Hepatocyte (in vitro differentiated cells): Measurements from ENCODE around the gene TEAD3. TPM values are rescaled to one million over a fixed set of nuclear protein-coding genes. Genes with fewer than 3 reads are reported as not detected.
"Not testable (repeated sequence)": the region's sequence is repeated elsewhere in the genome, so short reads cannot be mapped to it uniquely, and the experiment has no call there.

ENCODE experiments used
- DNase-seq: peaks from one replicate; pipeline ENCODE4 v3.0.0-alpha.2; 2016; ENCODE audit warnings: low spot score
- H2AFZ ChIP-seq: fragments of 200-600 bp; sonication (generic); 2 replicates; pipeline ENCODE4 v1.6.0; 2016; ENCODE audit warnings: antibody characterized with exemption, mild to moderate bottlenecking
- H3K27ac ChIP-seq: fragments of 200-600 bp; sonication (generic); 2 replicates; pipeline ENCODE4 v1.5.1; 2016; ENCODE audit warnings: mild to moderate bottlenecking
- H3K27me3 ChIP-seq: fragments of 200-600 bp; sonication (generic); 2 replicates; pipeline ENCODE4 v1.6.1; 2016
- H3K36me3 ChIP-seq: fragments of 200-600 bp; sonication (generic); replicated peaks from 2 replicates; pipeline ENCODE4 v1.5.1; 2016; ENCODE audit warnings: low read depth; ENCODE audit not compliant: insufficient read depth
- H3K4me1 ChIP-seq: fragments of 200-600 bp; sonication (generic); 2 replicates; pipeline ENCODE4 v1.5.1; 2016; ENCODE audit warnings: mild to moderate bottlenecking, moderate library complexity; ENCODE audit not compliant: insufficient read depth
- H3K4me2 ChIP-seq: fragments of 200-600 bp; sonication (generic); 2 replicates; pipeline ENCODE4 v1.6.0; 2016
- H3K4me3 ChIP-seq: fragments of 200-600 bp; sonication (generic); 2 replicates; pipeline ENCODE4 v1.5.1; 2016; ENCODE audit warnings: mild to moderate bottlenecking
- H3K79me2 ChIP-seq: fragments of 200-600 bp; sonication (generic); 2 replicates; pipeline ENCODE4 v1.6.0; 2017; ENCODE audit warnings: mild to moderate bottlenecking
- H3K9me2 ChIP-seq: fragments of 200-600 bp; sonication (generic); replicated peaks from 2 replicates; pipeline ENCODE4 v1.6.0; 2017; ENCODE audit warnings: mild to moderate bottlenecking; ENCODE audit not compliant: insufficient read depth
- H3K9me3 ChIP-seq: fragments of 200-600 bp; sonication (generic); 2 replicates; pipeline ENCODE4 v1.5.1; 2016; ENCODE audit warnings: low read depth, mild to moderate bottlenecking
- H4K20me1 ChIP-seq: fragments of 200-600 bp; sonication (generic); 2 replicates; pipeline ENCODE4 v1.6.0; 2016; ENCODE audit warnings: mild to moderate bottlenecking; ENCODE audit not compliant: insufficient read depth, poor library complexity, severe bottlenecking
- CTCF ChIP-seq: fragments of 200-600 bp; sonication (generic); IDR thresholded peaks from 2 replicates; pipeline ENCODE4 v1.5.1; 2016; ENCODE audit warnings: antibody characterized with exemption, mild to moderate bottlenecking; ENCODE audit not compliant: poor library complexity
- EZH2 ChIP-seq: fragments of 200-600 bp; sonication (generic); IDR thresholded peaks from 2 replicates; pipeline ENCODE4 v1.6.1; 2016; ENCODE audit warnings: antibody characterized with exemption, mild to moderate bottlenecking, borderline replicate concordance
- EZH2phosphoT487 ChIP-seq: fragments of 200-600 bp; sonication (generic); IDR thresholded peaks from one replicate; pipeline ENCODE4 v1.6.1; 2018; ENCODE audit warnings: antibody characterized with exemption, mild to moderate bottlenecking, low read depth, moderate library complexity; ENCODE audit not compliant: unreplicated experiment, severe bottlenecking
- WGBS: methylation state at CpG from one replicate; pipeline ENCODE4 v1.1.6; 2016; ENCODE audit warnings: low lambda C conversion rate; ENCODE audit errors: missing lambda C conversion rate; 5-methylcytosine and 5-hydroxymethylcytosine counted together
- polyA plus RNA-seq: library from polyadenylated mRNA; unstranded; fragments of >200 nt; fragmentation: Nextera tagmentation; extraction: Ambion mirVana; gene quantifications from 2 replicates; pipeline ENCODE4 v1.2.1, GENCODE V29; 2016
- total RNA-seq: library from RNA; depleted of rRNA; stranded (reverse); fragments of >200 nt; gene quantifications from 2 replicates; pipeline ENCODE4 v1.2.3, GENCODE V29; 2014

Gene TEAD3
- total and polyA plus RNA-seq, 2 experiments from 2014 or later: 26.3 to 33.0 TPM

GRCh38 chr6:35519313-35520015, 22.6 kb upstream of the TEAD3 start:
- no peak overlapping the region for H2AFZ ChIP-seq
- TF ChIP-seq EZH2 (no peak), EZH2phosphoT487 (no peak), CTCF (no peak)
- no peaks in the 10 kb centered on the region for H3K36me3 ChIP-seq
- H4K20me1 ChIP-seq: no peaks in the 10 kb centered on the region
- H3K79me2 ChIP-seq: no peaks in the 10 kb centered on the region
- no peak overlapping the region for H3K27ac ChIP-seq
- H3K9me2 ChIP-seq: no peaks in the 10 kb centered on the region
- no peaks in the 10 kb centered on the region for H3K9me3 ChIP-seq
- DNase-seq: no peak
- H3K4me2 ChIP-seq: no peak overlapping the region
- no peaks in the 10 kb centered on the region for H3K27me3 ChIP-seq
- no peaks in the 10 kb centered on the region for H3K4me1 ChIP-seq
- H3K4me3 ChIP-seq: no peak overlapping the region
- WGBS: 87% methylated on average over 9 of the region's 9 CpGs

- H3K27ac ChIP-seq: no peak overlapping the region
- H3K27me3 ChIP-seq: no peaks in the 10 kb centered on the region
- H4K20me1 ChIP-seq: no peaks in the 10 kb centered on the region
- no peaks in the 10 kb centered on the region for H3K9me3 ChIP-seq
- H3K4me3 ChIP-seq: no peak overlapping the region
- DNase-seq: no peak
- no peaks in the 10 kb centered on the region for H3K4me1 ChIP-seq
- no peaks in the 10 kb centered on the region for H3K9me2 ChIP-seq
- TF ChIP-seq CTCF (no peak), EZH2phosphoT487 (no peak), EZH2 (no peak)
- H2AFZ ChIP-seq: no peak overlapping the region
- H3K36me3 ChIP-seq: no peaks in the 10 kb centered on the region
- H3K4me2 ChIP-seq: no peak overlapping the region
- no peaks in the 10 kb centered on the region for H3K79me2 ChIP-seq
- 91% methylated on average over 6 of the region's 6 CpGs for WGBS
Measured at GRCh38 chr6:35518566-35519312, 21.9 kb upstream of the TEAD3 start.

- not testable (repeated sequence) for H3K27me3 ChIP-seq, H3K4me1 ChIP-seq, H3K27ac ChIP-seq, H3K4me2 ChIP-seq, H3K9me2 ChIP-seq, H3K4me3 ChIP-seq, H3K79me2 ChIP-seq, H3K36me3 ChIP-seq, DNase-seq, H3K9me3 ChIP-seq, H2AFZ ChIP-seq, H4K20me1 ChIP-seq
- WGBS: 80% methylated on average over 7 of the region's 7 CpGs
Measured at GRCh38 chr6:35517978-35518377, 21.1 kb upstream of the TEAD3 start.

GRCh38 chr6:35516712-35517111, 19.8 kb upstream of the TEAD3 start:
- TF ChIP-seq CTCF (no peak), EZH2 (no peak), EZH2phosphoT487 (no peak)
- H3K36me3 ChIP-seq: no peaks in the 10 kb centered on the region
- WGBS: 81% methylated on average over 6 of the region's 6 CpGs

GRCh38 chr6:35515939-35516338, 19.1 kb upstream of the TEAD3 start:
- H3K36me3 ChIP-seq, DNase-seq, H3K4me2 ChIP-seq, H3K9me3 ChIP-seq, H2AFZ ChIP-seq, H3K4me3 ChIP-seq, H3K9me2 ChIP-seq, H3K4me1 ChIP-seq, H3K27me3 ChIP-seq, H3K79me2 ChIP-seq, H3K27ac ChIP-seq, H4K20me1 ChIP-seq: not testable (repeated sequence)
- WGBS: 86% methylated on average over 6 of the region's 6 CpGs

More at GRCh38 chr6:35516712-35517111, 19.8 kb upstream of the TEAD3 start:
- Histone ChIP-seq H2AFZ (no peak overlapping the region), H3K27ac (no peak overlapping the region), H3K4me1 (no peaks in the 10 kb centered on the region), H4K20me1 (no peaks in the 10 kb centered on the region), H3K79me2 (no peaks in the 10 kb centered on the region), H3K9me3 (no peaks in the 10 kb centered on the region), H3K9me2 (no peaks in the 10 kb centered on the region), H3K27me3 (no peaks in the 10 kb centered on the region), H3K4me2 (no peak overlapping the region), H3K4me3 (no peak overlapping the region)
- no peak for DNase-seq
